Measurements from ENCODE around the gene APOBEC3B. TPM values are rescaled to one million over a fixed set of nuclear protein-coding genes. Genes with fewer than 3 reads are reported as not detected.

Gene APOBEC3B
- total RNA-seq, 1 donor from 2014 or later, result not detected

GRCh38 chr22:38964989-38965388 lies 17.2 kb upstream of the APOBEC3B start:
- no peaks in the 10 kb centered on the region for H3K9me3 ChIP-seq (ENCODE audit: low read depth)
- H3K4me2 ChIP-seq, result no peak overlapping the region
- no peaks in the 10 kb centered on the region for H4K20me1 ChIP-seq (ENCODE audit: low read depth)
- no peaks in the 10 kb centered on the region for H3K27me3 ChIP-seq
- DNase-seq (ENCODE audit: low spot score), result no peak
- H3K9me3 Mint-ChIP-seq, result no peaks in the 10 kb centered on the region
- no peak overlapping the region for H3K27ac Mint-ChIP-seq
- no peaks in the 10 kb centered on the region for H3K79me2 ChIP-seq (ENCODE audit: low read depth)
- H3K4me3 Mint-ChIP-seq, result no peak overlapping the region
- H3K36me3 Mint-ChIP-seq, result no peaks in the 10 kb centered on the region
- no peak overlapping the region for H2AFZ ChIP-seq (replicated peaks)
- peaks cover 13% of the 10 kb centered on the region for H3K4me1 Mint-ChIP-seq
- no peaks in the 10 kb centered on the region for H3K36me3 ChIP-seq
- no peaks in the 10 kb centered on the region for H3K4me1 ChIP-seq
- H3K4me3 ChIP-seq, result no peak overlapping the region
- no peaks in the 10 kb centered on the region for H3F3A ChIP-seq (ENCODE audit: low read depth)
- peaks cover 9% of the 10 kb centered on the region for H3K27me3 Mint-ChIP-seq (ENCODE audit: insufficient read depth, low read depth)
- H3K9ac ChIP-seq, result no peak overlapping the region
- no peak for TF ChIP-seq EZH2phosphoT487 (IDR thresholded peaks at IDR 0.05)
- no peak for TF ChIP-seq CTCF (IDR thresholded peaks at IDR 0.05)
- no peak for TF ChIP-seq EZH2 (IDR thresholded peaks at IDR 0.05)
- no peak overlapping the region for H3K27ac ChIP-seq

DNA sequence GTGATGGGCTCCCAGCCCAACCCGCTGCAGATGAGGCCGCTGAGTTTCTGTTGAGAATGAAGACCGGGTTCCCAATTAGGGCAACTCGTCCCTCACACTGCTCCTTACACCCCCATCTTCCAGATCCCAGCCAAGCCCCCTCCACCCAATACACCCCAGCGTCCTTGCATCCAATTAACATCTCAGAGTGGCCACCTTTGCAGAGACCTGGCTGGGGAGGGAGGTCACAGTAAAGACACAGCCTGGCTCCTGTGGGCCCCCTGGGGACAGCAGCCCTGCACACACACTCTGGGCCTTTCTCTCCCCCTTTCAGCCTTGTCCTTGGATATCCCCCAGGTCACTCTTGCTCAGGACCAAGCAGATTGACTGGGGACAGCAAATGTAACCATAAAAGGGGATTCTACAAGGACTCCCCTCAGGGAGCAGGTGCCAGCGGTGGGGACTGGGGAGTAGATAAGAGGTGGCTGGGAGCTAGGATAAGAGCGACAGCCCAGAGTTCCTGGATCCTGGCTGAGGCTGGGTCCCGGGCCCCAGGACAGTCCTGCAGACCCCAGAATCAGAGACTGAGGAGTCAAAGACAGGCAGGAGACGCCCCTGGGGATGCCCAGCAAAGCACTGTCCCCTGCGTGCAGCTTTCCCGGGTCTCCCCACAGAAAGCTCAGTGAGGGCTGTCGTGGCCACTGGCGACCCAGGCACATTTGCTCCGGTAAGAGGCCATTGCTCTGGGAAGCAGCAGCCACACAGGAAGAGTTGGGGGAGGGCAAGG lies 16.4 kb upstream of the APOBEC3B start:
- H3K4me2 ChIP-seq, result no peak overlapping the region
- H3K36me3 ChIP-seq, result no peaks in the 10 kb centered on the region
- DNase-seq (ENCODE audit: low spot score), result no peak
- no peaks in the 10 kb centered on the region for H3K79me2 ChIP-seq (ENCODE audit: low read depth)
- H3K4me1 Mint-ChIP-seq, result peaks cover 13% of the 10 kb centered on the region
- H3K36me3 Mint-ChIP-seq, result no peaks in the 10 kb centered on the region
- no peak overlapping the region for H3K4me3 ChIP-seq
- H3K9ac ChIP-seq, result no peak overlapping the region
- H3K9me3 ChIP-seq (ENCODE audit: low read depth), result no peaks in the 10 kb centered on the region
- H2AFZ ChIP-seq (replicated peaks), result no peak overlapping the region
- no peak overlapping the region for H3K4me3 Mint-ChIP-seq
- no peaks in the 10 kb centered on the region for H4K20me1 ChIP-seq (ENCODE audit: low read depth)
- no peaks in the 10 kb centered on the region for H3F3A ChIP-seq (ENCODE audit: low read depth)
- no peak for TF ChIP-seq EZH2phosphoT487 (IDR thresholded peaks at IDR 0.05)
- no peak for TF ChIP-seq CTCF (IDR thresholded peaks at IDR 0.05)
- TF ChIP-seq EZH2 (IDR thresholded peaks at IDR 0.05), result no peak
- H3K27ac Mint-ChIP-seq, result peak overlapping the region; percentile 22
- H3K27me3 Mint-ChIP-seq (ENCODE audit: insufficient read depth, low read depth), result peaks cover 9% of the 10 kb centered on the region
- no peaks in the 10 kb centered on the region for H3K4me1 ChIP-seq
- H3K9me3 Mint-ChIP-seq, result no peaks in the 10 kb centered on the region
- H3K27ac ChIP-seq, result no peak overlapping the region
- no peaks in the 10 kb centered on the region for H3K27me3 ChIP-seq

- TF ChIP-seq EZH2 (IDR thresholded peaks at IDR 0.05) (no peak), CTCF (IDR thresholded peaks at IDR 0.05) (no peak), EZH2phosphoT487 (IDR thresholded peaks at IDR 0.05) (no peak)
- Histone ChIP-seq H4K20me1 (ENCODE audit: low read depth) (no peaks in the 10 kb centered on the region), H3K79me2 (ENCODE audit: low read depth) (no peaks in the 10 kb centered on the region), H2AFZ (replicated peaks) (no peak overlapping the region), H3K4me1 (no peaks in the 10 kb centered on the region), H3K27ac (no peak overlapping the region), H3K9ac (no peak overlapping the region), H3K4me2 (no peak overlapping the region), H3K4me3 (no peak overlapping the region), H3K36me3 (no peaks in the 10 kb centered on the region), H3K27me3 (no peaks in the 10 kb centered on the region), H3F3A (ENCODE audit: low read depth) (no peaks in the 10 kb centered on the region), H3K9me3 (ENCODE audit: low read depth) (no peaks in the 10 kb centered on the region)
- no peak overlapping the region for H3K4me3 Mint-ChIP-seq
- H3K27ac Mint-ChIP-seq, result peak overlapping the region; percentile 46
- peaks cover 13% of the 10 kb centered on the region for H3K4me1 Mint-ChIP-seq
- H3K27me3 Mint-ChIP-seq (ENCODE audit: insufficient read depth, low read depth), result peaks cover 11% of the 10 kb centered on the region
- H3K9me3 Mint-ChIP-seq, result no peaks in the 10 kb centered on the region
- no peak for DNase-seq (ENCODE audit: low spot score)
- no peaks in the 10 kb centered on the region for H3K36me3 Mint-ChIP-seq
These were observed 15.8 kb upstream of the APOBEC3B start for GRCh38 chr22:38966380-38966702.
